ENCODE measurements around the gene GALNT9.

GRCh38 chr12:132152953-132153352 lies 176.4 kb downstream of the GALNT9 start:
- TF ChIP-seq CTCF (IDR thresholded peaks at IDR 0.05) (no peak), POLR2A (IDR thresholded peaks at IDR 0.05) (no peak)

Measured in lower leg skin (tissue), 3 donors.